Activated CD4-positive, CD25-positive, alpha-beta regulatory T cell treated with anti-CD3 and anti-CD28 coated beads, Interleukin-2, amount 50 U/mL, for 24 hours (primary cell): ENCODE measurements around the gene DCHS1.

Experiments used
- ATAC-seq, 2 donors: fragments of 150-1000 bp; cut with Tn5 transposase; one replicate each; pipeline ENCODE4 v1.10.0; 2021; ENCODE audit warnings: mild to moderate bottlenecking in 1 of 2, moderate library complexity in 1 of 2

Gene DCHS1

GRCh38 chr11:6587360-6587953, 68.2 kb downstream of the DCHS1 start:
- no peak for ATAC-seq

- ATAC-seq, result no peak
Observed at GRCh38 chr11:6586434-6587359, 68.9 kb downstream of the DCHS1 start.

- ATAC-seq, result no peak
Observed at GRCh38 chr11:6584528-6584927, 71.1 kb downstream of the DCHS1 start.

- ATAC-seq, result no peak
Observed at GRCh38 chr11:6583584-6583983, 72.0 kb downstream of the DCHS1 start.

- no peak for ATAC-seq
Observed at GRCh38 chr11:6579681-6580080, 75.9 kb downstream of the DCHS1 start.

GRCh38 chr11:6578134-6578533, 77.5 kb downstream of the DCHS1 start:
- no peak for ATAC-seq

GRCh38 chr11:6576471-6577373, 78.9 kb downstream of the DCHS1 start:
- no peak for ATAC-seq

GRCh38 chr11:6574816-6575715, 80.5 kb downstream of the DCHS1 start:
- ATAC-seq, result no peak

- ATAC-seq, result no peak
Observed at GRCh38 chr11:6572215-6572614, 83.4 kb downstream of the DCHS1 start.

GRCh38 chr11:6571434-6572008, 84.1 kb downstream of the DCHS1 start:
- ATAC-seq, result no peak
